ENCODE measurements around the gene NFIX.

NFIX gene

DNA sequence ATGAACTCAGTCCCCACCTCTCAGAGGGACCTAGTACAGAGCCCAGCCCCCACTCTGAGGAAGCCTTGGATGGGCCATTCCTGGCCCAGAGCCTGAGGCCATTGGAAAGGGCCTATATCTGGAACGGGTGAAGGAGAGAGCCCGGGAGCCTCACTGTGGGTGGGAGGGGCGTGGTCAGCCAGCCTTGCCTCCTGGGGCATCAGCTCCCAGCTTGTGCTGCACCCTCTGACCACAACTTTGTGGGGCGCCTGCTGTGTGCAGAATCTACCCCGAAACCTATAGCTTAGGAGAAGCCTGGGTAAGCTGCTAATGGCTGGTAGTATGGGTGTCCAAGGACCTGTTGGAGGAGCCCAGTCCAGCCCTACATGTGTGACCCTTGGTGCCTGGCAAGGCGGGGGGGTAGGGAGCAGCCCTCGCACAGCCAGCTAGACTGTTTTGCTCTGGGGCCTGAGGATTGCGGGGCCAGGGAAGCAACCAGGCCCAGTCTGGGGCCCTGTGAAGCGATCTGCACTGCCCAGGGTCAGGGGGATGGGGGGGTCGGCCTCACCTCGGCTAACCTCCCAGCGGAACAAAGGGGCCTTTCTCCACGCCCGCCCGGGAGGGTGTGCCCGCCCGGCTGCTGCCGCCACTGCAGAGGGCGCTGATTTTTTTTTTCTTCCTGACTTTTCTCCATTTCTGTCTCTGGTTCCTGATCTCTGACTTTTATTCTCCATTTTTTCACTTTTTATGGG, 65.1 kb downstream of the NFIX start:
- peak; percentile 71 for DNase-seq

DNA sequence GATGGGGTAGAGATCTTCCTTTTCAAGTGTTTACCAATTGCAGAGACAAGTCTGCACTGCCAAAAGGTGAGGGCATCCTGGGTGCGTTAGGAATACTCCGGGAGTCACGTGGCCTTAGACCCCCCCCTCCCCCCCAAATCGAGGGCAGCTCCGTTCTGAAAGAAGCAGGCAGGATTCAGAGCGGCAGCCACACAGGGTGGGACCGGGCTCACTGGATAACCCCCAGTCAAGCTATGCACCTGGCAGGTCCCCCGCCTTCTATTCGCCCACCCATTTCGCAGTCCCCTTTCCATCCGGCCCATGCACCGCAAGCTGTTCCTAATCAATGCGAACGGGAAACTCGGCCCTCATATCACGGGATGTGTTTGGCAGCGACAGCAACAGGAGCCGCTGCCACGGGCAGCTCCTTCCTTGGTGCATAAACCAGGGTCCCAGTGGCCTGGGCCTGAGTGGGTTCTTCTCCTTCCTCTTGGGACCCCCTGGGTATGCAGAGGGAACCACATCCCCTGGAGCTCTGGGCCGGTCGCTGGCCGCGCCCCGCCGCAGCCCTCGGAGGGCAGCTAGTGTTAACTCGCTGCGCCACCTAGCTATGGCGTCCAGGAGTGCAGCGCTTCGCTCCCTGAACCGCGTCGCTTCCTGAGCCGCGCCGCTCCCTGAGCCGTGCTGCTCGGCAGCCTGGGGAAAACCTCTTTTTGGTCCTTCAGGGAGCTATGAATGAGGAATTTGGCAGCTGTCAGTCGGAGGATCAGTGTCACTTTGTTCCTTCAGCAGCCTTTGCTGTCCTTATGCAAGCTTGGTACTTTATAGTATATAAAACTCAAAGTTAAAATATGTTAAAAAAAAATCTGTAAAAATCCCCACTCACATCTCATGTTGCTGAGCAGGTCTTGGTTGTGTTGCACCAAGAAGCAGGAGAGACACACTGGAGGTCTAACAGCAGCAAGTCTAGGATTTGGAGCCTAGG, 66.0 kb downstream of the NFIX start:
- DNase-seq: peak; percentile 76

DNA sequence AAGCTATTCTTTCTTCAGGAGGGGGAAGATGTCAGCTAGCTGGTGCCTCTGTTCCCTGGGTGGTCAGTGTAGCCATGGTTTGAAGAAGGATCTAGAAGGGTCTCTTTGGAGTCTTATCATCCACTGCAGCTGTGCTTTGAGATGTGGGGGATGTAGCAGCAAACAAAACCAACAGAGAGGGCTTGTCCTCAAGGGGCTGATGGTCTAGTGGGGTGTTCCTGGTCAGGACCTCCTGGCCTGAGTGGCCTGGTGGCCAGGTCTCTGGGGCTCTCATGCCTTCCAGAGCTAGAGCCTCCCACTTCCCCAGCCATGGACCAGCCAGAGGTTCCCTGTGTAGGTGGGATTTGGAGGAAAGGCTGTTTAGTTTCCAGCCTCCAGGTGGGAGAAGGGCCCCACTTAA, 67.0 kb downstream of the NFIX start:
- no peak for DNase-seq

DNA sequence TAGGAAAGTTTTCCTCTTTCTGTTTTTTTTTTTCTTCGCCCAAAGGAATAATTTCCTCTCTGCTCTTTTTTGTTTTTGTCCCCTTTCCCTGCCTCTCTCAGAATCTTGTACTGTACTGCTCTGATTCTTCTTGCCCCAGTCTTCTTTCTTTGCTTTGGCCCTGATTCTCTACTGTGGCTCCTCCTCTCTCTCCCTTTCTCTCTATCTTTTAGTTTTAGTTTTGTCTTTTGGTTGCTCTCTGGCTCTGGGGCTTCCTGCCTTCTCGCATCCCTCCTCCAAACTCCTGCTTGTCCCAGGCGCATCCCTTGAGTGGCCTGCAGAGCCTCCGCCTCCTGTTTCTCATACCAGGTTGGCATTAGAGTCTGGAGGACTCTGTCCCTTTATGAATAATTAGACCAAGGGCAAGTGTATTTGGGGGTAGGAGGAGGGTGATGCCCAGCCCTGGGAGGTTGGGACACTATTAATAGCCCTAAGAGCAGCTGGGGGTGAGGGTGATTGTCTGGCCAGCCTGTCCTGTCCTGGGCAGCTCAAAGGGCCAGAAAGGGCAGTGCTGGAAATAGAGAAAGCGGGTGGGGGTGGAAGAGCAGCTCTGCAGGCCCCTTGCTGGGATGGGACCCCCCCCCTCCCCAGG, 68.3 kb downstream of the NFIX start:
- DNase-seq: no peak

DNA sequence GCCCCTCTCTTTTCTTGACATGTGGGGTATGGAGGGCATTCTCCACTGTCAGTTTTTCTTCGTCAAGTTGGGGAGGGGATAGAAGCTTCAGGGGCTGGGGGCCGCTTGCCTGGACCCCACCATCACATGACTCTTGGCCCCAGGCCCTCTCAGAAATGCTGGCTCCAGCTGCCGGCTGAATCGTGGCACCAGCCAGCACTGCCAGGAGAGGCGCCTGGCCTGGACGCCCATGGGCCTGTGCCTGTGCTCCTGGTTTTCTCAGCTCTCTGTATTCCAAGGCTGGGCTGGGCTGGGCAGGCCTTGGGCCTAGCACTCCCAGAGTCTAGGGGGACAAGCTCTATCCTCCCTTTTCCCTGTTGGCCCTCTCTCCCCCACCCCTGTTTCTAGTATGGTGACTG, 68.8 kb downstream of the NFIX start:
- DNase-seq: no peak

DNA sequence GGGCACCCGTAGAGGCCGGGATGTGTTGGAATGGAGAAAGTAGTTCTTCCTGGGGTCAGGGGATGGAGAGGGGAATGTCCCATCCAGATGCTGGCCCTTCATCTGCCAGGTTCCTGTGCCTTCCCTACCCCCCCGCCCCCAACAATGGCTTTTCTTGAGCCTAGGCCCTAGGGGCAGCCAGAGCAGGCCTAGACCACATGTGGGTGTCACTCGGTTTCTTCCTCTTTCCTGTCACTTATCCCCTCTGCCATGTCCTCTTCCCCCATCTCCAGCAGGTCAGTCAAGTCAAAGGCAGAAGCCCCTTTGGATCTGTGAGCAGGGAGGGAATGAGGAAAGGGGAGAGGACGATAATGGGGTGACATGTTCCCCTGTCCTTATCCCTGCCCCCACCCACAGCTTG, 71.0 kb downstream of the NFIX start:
- DNase-seq: no peak

DNA sequence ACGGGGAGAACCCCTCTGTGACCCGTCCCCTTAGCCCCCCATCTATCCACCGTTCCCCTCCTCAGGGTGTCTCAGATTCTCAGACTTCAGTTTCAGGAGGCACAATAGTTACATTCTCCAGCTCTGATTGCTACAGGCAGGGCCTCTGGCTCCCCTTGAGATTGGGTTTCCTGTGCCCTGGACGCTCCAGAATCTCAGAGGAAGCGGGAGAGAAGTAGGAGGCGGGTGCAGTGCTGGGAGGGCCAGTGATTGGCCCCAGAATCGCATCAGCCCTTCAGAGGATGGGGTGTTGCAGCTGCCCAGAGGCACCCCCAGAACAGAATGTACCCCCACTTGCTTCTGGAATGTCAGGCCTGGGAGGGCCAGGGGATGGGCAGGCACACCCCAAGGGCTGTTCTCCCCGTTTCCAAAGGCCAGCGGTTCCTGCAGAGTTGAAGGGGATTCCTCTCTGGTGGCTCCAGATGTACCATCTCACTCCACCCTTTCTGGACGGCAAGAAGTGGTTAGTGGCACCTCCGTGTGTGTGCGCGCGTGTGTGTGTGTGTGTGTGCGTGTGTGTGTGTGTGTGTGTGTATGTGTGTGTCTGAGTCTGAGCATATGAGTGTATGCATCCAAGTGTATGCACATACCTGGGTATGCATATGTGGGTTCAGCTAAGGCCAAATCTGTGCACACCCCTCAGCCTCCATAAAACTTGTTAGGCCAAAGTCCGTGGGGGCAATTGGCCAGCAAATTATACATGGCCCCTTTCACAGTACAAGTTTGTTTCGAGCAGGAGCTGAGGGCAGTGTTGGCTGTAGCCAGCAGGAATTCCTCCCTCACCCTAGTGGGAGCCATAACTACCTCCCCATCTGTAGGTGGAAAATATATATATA, 71.9 kb downstream of the NFIX start:
- no peak for DNase-seq

DNA sequence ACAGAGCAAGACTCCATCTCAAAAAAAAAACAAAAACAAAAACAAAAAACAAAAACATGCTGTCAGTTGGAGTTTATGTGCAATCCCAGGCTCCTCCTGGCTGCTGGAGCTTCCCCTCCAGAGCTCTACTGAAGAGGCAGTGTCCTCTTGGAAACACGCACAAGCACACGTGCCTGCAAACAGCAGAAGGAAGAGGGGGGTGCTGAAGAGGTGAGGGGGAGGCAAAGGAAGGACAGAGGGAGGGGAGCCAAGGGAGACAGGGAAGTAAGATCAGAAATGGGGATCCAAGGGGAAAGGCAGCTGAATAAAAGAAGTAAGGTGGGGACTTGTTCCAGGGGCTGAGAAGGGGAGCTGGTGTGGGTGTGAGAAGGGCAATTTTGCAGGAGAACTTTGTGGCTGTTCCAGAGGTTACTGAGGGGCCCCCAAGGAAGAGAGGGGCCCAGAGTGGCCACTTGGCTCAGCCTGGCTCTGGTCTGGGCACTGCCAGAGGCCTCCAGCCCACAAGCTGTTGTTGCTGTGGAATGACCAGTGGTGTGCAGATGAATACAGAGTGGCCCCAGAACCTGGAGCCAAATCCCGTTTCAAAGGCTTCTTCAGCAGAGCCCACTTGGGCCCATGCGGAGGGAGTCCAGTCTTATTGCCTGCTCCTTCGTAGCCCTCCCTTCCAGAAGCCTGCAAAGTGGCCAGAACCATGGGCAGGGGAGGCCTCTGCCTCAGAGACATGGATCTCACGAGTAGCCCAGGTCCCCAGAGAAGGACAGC, 73.0 kb downstream of the NFIX start:
- DNase-seq: no peak

DNA sequence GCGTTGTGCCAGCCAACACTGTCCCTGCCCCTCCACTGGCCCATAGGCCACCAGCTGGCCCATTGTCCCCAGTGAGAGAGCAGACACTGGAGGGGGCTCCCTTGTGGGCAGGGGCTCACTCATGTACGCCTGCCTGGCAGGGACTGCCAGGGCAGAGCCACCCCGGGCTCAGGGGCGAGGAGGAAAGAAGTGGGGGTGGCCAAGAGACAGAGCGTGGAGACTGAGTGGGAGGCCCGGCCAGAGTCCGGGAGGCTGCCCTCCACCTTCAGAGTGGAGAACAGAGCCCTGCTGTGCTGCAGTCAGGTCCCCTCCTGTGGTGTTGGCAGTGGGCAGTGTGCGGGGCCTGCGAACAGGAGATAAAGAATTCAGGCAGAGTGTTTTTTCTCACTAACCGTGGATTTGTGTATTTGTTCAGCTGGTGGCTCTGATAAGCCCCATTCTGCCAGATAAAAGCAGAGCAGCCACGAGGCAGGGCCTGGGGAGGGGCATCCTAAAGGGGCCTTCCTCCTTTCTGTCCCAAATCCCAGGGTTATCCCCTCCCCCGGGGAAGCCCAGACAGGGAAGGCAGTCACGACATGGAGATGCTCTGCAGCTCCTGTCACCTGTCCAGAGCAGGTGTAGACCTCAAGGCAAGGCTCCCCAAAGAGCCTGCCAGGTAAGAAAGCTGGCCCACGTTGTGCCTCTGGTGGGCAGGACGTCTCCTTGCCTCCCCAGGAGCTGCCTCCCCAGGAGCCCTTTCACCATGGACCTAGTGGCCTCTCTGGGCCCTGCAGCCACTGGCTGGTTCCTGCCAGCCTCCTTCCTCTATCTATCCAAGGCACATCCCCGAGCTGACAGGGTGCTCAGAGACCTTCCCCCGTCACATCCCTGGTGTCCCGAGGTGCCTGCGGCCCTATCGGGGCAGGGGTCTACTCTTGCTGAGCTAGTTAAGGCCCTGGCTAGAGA, 74.4 kb downstream of the NFIX start:
- DNase-seq: no peak

DNA sequence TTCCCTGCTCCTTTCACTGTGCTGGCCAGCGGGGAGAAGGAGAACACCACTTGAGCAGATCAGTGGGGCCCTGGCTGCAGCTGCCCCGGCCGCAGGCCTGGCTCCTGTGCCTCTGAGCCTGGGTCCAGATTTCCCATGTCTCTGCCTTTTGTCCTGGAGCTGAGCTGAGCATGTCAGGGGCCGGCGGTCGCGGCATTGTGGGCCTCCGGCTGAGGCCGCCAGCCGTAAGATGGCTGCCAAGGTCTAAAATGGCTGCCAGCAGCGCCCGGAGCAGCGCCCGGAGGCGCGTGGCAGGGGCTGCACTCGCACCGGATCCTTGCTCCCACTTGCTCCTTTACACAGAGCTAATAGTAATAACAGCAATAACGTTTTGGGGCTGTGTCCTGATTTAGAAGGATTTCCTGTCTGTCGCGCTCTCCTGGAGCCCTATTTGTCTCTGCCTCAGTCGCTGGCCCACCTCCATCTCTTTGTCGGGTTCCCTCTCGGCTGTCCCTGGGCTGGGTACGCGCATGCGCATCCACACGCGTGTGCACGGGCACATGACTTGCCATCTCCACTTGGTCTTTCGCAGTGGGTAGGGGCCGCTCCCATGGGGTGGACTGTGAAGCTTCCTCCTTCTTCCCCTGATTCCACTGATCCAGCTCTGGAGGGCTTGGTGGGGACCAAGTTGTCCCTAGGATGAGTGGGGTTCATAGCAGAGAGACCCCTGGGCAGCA, 75.3 kb downstream of the NFIX start:
- DNase-seq: no peak

DNA sequence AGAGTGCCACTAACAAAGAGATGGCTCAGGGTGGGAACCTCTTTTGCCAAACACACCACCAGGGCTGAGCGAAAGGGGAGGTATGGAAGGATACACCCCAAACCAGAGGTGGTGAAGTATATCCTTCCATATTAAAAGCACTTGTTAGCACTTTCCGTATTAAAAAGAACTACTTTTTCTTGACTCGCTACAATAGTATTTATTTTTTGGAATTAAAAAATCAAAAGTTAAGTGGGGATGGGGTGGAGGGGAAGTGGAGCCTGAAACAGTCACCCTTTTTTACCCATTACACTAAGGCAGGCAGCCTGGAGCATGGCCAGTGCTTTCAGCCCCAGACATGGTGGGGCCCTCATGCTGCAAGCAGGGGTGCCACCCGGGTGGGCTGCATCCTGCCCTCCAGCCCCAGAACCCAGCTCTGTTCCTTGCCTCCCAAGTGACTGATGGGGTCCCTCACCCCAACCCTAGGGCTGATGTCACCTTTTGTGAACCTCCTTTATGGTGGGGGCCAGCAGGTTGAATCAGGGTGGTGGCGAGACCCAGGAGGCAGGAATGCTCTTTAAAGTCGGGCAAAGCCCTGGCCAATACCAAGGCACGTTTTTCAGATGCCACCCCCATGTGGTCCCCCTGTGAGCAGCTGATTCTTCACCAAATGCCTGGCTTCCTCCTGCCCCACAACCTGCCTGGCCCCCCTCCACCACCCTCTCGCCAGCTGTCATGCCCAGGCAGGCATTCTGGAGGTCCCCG, 76.3 kb downstream of the NFIX start:
- DNase-seq: no peak

DNA sequence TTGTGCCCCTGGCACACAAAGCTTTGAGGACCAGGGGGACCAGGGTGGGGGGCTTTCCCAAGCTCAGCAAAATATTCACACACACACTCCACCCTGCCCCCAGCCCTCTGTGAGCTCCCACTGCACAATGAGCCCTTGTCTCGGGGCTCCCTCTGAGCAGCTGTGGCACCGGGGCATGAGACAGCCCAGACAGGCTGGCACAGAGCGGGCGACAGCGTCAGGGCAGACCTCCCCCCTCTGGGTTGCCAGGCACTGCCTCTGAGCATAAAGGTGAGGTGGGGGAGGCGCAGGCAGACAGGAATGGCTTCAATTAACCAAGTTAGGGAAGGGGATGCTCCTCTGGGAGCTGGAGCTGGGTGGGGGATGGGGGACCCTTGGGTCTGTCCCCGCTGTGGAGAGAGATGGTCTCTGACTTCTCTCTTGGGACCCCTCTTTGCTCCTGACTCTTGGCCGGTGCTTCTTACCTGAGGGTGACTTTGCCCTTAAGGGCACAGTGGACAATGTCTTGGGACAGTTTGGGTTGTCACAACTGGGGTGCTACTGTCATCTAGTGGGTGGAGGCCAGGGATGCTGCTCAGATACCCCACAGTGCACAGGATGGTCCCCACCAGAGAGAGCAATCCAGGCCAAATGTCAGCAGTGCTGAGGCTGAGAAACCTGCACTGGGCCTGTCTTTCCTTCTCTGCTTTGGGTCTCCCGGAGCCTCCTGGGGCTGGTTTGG, 77.1 kb downstream of the NFIX start:
- no peak for DNase-seq

DNA sequence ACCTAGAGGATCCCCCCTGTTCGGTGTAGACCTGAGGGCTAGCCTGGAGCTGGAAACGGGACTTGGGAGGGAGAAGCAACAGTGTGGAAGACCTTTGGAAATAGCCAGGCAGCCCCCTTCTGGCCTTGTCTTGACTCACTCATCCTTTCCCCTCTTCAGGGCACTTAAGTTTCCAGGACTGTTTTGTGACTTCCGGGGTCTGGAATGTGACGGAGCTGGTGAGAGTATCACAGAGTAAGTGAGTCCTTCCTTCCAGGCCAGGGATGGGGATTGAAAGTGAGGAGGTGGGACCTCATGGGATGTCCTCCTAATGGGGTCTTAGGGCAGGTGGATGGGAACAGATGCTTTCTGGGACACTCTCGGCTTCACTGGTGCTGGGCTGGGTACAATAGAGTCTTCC, 78.0 kb downstream of the NFIX start:
- no peak for DNase-seq

DNA sequence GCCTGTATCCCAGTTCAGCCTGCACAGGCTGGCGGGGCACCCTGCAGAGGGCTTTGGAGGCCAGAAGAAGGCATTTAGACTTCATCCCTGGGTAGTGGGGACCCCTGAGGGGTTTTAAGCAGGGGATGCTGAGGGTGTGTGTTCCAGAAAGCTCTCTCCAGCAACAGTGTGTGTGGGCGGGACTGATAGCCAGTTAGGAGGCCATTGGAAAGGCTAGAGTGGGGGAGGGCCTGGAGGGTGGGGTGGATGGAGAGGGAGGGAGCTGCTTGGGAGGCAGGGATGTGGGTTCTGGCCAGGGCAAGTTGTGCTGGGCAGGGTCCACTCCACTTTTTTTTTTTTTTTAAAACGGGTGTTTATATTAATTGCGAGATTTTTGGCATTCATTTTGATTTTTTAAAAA, 79.1 kb downstream of the NFIX start:
- DNase-seq: no peak

DNA sequence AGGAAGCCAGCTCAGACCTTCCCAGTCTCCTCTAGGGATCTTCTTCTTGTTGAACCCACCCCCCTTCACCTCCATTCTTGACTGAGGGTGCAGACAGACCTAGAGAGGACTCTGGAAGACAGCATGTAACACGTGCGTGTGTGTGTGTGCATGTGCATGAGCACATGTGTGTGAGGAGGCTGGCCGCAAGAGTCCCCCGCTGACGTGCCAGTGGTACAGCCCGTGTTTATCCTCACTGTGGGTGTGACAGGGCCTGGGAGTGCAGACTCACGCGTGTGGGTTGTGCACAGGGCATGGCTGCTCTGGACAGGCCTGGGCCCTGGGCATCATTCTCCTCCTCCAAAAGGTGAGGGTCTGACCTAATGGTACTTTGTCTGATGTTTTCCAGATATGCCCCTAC, 81.0 kb downstream of the NFIX start:
- DNase-seq: no peak

DNA sequence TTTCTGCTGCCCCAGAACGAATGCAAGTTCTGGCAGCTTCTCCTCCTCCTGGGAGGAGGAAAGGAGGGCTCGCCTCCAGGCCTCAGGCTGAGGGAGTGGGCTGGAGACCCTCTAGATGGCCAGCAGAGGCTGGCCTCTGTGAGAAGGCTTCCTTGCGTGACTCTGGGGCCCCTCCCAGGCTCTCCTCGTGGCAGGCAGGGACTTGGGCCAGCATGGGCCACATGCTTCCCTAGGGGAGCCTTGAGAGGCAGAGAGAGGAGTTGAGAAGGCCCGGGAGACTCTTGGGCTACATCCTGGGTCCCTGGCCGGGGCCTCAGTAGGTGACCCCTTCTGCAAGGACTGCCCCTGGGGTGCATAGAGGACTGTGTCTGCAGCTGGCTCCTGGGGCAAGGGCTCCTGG, 81.5 kb downstream of the NFIX start:
- no peak for DNase-seq

DNA sequence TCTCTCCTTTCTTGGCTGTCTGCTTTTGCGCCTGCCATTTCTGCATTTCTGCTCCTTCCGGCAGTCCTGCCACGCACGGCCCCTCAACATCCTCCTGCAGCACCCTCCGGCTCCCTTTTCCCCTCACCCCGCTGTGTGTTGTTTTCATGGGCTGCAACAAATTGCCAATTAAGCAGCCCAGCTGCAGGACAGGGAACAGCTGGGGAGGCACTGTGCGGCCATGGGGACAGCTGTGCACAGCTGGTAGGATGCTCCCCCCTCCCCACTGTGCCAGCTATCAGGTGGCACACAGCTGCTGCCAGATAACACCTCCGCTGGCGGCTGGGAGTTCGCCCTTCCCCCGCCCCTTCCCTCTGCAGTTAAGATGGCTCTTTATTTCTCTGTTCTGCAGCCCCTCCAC, 82.0 kb downstream of the NFIX start:
- no peak for DNase-seq

DNA sequence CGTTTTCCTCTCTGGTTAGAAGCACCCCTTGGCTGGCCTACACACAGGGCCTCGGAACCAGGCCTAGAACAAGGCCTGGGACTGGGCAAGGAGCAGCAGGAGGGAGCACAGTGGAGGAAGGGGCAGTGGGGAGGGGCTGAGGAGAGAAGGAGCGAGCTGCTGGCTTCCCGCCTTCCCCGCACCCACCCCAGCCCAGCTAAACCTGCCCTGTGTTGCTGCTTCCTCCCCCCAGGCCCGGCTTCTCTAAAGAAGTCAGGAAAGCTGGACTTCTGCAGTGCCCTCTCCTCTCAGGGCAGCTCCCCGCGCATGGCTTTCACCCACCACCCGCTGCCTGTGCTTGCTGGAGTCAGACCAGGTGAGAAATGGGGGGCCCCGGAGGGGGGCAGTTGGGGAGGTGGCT, 83.1 kb downstream of the NFIX start:
- no peak for DNase-seq
